Measurements from ENCODE around the gene MPC2.
"Not testable (repeated sequence)": the region's sequence is repeated elsewhere in the genome, so short reads cannot be mapped to it uniquely, and the experiment has no call there.

The MPC2 gene

GRCh38 chr1:167904652-167905130 is 32.2 kb downstream of the MPC2 start:
- DNase-seq = no peak

GRCh38 chr1:167900907-167901306 is 36.0 kb downstream of the MPC2 start:
- DNase-seq = no peak

GRCh38 chr1:167899253-167899681 is 37.6 kb downstream of the MPC2 start:
- DNase-seq = no peak

GRCh38 chr1:167898578-167899222 is 38.2 kb downstream of the MPC2 start:
- no peak for DNase-seq

- no peak for DNase-seq
These were observed 43.1 kb downstream of the MPC2 start for GRCh38 chr1:167893798-167894197.

- no peak for DNase-seq
These were observed 46.5 kb downstream of the MPC2 start for GRCh38 chr1:167890400-167890799.

GRCh38 chr1:167887187-167887586 is 49.7 kb downstream of the MPC2 start:
- DNase-seq = not testable (repeated sequence)

- DNase-seq = no peak
These were observed 54.5 kb downstream of the MPC2 start for GRCh38 chr1:167882376-167882775.

GRCh38 chr1:167881786-167882185 is 55.1 kb downstream of the MPC2 start:
- DNase-seq = no peak

- no peak for DNase-seq
These were observed 55.8 kb downstream of the MPC2 start for GRCh38 chr1:167881069-167881468.

GRCh38 chr1:167880580-167881021 is 56.3 kb downstream of the MPC2 start:
- DNase-seq = no peak

- DNase-seq = no peak
These were observed 57.4 kb downstream of the MPC2 start for GRCh38 chr1:167879508-167879907.

- DNase-seq = no peak
These were observed 58.3 kb downstream of the MPC2 start for GRCh38 chr1:167878372-167879160.

- DNase-seq = no peak
These were observed 60.2 kb downstream of the MPC2 start for GRCh38 chr1:167876597-167877175.

GRCh38 chr1:167871331-167871730 is 65.5 kb downstream of the MPC2 start:
- DNase-seq = no peak

- DNase-seq = not testable (repeated sequence)
These were observed 67.5 kb downstream of the MPC2 start for GRCh38 chr1:167869157-167870001.

- DNase-seq = not testable (repeated sequence)
These were observed 70.0 kb downstream of the MPC2 start for GRCh38 chr1:167866739-167867414.

Data from NCI-H1105 (cell line).